Measurements from ENCODE around the gene GPS1.

Gene GPS1

DNA sequence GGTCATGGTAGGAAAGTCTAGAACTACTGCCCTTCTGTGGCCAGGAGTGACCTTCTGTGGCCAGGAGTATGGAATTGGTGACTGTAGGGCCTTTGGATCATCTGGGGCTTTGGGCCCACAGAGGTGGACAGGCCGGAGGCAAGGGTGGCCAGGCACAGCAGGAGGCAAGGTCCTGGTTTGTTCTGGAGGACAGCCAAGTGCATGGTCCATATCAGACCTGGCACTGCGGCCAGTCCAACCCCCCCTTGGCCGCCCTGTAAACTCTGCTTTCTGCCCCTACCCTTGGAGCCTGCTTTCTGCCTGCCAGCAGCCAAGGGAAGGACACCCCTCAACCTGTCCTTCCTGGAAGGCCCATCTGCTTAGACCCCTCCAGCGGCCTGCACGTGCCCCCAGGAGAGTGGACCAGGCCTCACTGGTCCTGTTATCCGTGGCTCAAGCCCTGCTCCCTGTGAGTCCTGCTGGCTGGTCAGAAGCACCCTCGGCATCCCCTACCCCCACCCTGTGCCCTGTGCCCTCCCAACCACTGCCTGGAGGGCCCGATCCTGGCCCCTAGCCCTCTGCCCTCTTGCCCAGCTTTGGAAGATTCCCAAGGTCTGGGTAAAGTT lies 11.9 kb upstream of the GPS1 start:
- H3K4me3 ChIP-seq (ENCODE audit: low read depth, low read length): no peak overlapping the region
- no peak for DNase-seq (ENCODE audit: low read depth)
- TF ChIP-seq POLR2A (IDR thresholded peaks at IDR 0.05; ENCODE audit: extremely low read depth, insufficient read length): no peak
- TF ChIP-seq, protein P1, sequence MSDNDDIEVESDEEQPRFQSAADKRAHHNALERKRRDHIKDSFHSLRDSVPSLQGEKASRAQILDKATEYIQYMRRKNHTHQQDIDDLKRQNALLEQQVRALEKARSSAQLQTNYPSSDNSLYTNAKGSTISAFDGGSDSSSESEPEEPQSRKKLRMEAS (IDR thresholded peaks at IDR 0.05; ENCODE audit: low read depth, low read length): no peak
- TF ChIP-seq, protein P2, sequence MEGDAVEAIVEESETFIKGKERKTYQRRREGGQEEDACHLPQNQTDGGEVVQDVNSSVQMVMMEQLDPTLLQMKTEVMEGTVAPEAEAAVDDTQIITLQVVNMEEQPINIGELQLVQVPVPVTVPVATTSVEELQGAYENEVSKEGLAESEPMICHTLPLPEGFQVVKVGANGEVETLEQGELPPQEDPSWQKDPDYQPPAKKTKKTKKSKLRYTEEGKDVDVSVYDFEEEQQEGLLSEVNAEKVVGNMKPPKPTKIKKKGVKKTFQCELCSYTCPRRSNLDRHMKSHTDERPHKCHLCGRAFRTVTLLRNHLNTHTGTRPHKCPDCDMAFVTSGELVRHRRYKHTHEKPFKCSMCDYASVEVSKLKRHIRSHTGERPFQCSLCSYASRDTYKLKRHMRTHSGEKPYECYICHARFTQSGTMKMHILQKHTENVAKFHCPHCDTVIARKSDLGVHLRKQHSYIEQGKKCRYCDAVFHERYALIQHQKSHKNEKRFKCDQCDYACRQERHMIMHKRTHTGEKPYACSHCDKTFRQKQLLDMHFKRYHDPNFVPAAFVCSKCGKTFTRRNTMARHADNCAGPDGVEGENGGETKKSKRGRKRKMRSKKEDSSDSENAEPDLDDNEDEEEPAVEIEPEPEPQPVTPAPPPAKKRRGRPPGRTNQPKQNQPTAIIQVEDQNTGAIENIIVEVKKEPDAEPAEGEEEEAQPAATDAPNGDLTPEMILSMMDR (IDR thresholded peaks at IDR 0.05; ENCODE audit: low read depth, low read length): no peak
- TF ChIP-seq MYC (IDR thresholded peaks at IDR 0.05; ENCODE audit: low read depth, low read length): no peak

DNA sequence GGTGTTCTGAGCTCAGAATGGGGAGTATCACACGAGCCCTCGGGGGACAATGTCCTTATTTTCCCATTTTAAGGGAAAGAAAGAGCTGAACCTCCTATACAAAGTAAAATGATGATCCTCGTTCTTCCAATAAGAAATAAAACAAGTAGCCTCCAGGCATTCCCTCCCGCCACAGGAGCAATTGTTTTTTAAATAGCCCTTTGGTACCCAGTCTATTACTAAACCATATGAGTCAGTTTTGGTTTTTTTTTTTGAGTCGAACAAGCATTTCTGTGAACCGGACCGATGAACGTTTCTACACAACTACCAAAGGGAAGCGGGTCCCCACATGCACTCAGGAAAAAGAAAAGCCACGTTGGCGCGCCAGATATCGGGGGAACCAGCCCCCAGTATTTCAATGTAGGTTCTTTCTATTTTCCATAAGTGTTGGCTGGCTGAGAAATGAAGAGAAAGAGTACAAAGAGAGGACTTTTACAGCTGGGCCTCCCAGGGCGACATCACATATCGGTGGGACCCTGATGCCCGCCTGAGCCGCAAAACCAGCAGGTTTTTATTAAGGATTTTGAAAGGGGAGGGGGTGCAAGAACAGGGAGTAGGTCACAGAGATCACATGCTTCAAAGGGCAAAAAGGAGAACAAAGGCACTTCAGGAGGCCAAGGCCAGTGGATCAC lies 10.4 kb upstream of the GPS1 start:
- H3K4me3 ChIP-seq (ENCODE audit: low read depth, low read length): no peak overlapping the region
- TF ChIP-seq, protein P2 (IDR thresholded peaks at IDR 0.05; ENCODE audit: low read depth, low read length): no peak
- no peak for TF ChIP-seq MYC (IDR thresholded peaks at IDR 0.05; ENCODE audit: low read depth, low read length)
- TF ChIP-seq, protein P1 (IDR thresholded peaks at IDR 0.05; ENCODE audit: low read depth, low read length): no peak
- TF ChIP-seq POLR2A (IDR thresholded peaks at IDR 0.05; ENCODE audit: extremely low read depth, insufficient read length): no peak
- no peak for DNase-seq (ENCODE audit: low read depth)

DNA sequence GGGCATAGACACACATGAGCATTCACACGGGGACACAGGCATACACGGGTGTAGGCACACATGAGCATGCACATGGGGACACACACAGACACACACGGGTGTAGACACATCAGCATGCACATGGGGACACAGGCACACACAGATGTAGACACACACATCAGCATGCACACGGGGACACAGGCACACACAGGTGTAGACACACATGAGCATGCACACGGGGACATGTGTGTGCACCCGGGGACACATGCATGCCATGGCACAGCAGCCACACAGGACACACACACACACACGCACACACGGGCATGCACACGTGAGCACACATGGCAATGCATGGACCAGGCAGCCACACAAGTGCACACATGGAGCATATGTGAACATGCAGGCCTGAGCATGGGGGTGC lies 9.0 kb upstream of the GPS1 start:
- DNase-seq (ENCODE audit: low read depth): no peak
- TF ChIP-seq POLR2A (IDR thresholded peaks at IDR 0.05; ENCODE audit: extremely low read depth, insufficient read length) (no peak), MYC (IDR thresholded peaks at IDR 0.05; ENCODE audit: low read depth, low read length) (no peak)
- TF ChIP-seq, protein P1 (IDR thresholded peaks at IDR 0.05; ENCODE audit: low read depth, low read length): no peak
- H3K4me3 ChIP-seq (ENCODE audit: low read depth, low read length): no peak overlapping the region

DNA sequence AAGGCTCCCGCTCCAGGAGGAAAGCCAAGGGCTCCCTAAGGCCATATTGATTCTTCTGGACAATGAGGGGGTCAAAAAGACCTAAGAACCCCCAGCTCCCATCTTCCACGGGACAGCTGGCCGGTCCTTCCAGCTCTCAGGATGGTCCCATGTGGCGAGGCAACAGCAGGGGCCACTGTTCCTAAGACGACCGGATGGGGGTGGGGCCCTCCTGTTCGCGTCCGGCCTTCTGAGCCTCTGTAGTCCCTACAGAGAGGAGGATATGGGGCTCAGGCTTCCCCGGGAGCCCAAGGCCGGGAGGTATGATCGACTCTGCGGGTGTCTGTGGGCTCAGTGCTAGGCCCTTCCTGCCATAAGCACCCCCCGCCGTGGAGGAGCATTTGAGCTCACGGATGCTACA lies 8.2 kb upstream of the GPS1 start:
- no peak overlapping the region for H3K4me3 ChIP-seq (ENCODE audit: low read depth, low read length)
- TF ChIP-seq, protein P1 (IDR thresholded peaks at IDR 0.05; ENCODE audit: low read depth, low read length): no peak
- TF ChIP-seq, protein P2 (IDR thresholded peaks at IDR 0.05; ENCODE audit: low read depth, low read length): no peak
- TF ChIP-seq MYC (IDR thresholded peaks at IDR 0.05; ENCODE audit: low read depth, low read length): no peak
- no peak for TF ChIP-seq POLR2A (IDR thresholded peaks at IDR 0.05; ENCODE audit: extremely low read depth, insufficient read length)
- no peak for DNase-seq (ENCODE audit: low read depth)

DNA sequence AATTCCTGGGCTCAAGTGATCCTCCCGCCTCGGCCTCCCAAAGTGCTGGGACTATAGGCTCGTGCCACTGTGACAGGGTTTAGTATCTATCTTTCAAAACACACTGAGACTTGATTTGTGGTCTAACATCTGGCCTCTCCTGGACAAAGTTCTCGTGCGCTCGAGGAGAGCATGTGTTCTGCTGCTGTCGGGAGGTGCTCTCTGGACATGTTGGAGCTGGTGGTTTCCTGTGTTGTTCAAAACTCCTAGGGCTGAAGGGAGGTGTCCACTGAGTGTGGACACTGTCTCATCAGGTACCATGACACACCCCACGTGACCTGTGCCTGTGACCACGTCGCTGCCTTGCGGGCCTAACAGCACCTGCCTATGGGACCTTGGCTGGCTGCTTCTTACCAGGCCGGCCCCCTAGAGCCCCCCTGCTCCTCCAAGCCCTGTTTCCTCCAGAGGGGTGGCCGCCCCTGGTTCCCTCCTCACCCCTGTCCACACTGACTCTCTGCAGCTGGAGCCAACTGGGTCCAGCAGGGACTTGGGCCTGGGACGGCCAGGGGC lies 5.7 kb upstream of the GPS1 start:
- no peak overlapping the region for H3K4me3 ChIP-seq (ENCODE audit: low read depth, low read length)
- TF ChIP-seq, protein P2 (IDR thresholded peaks at IDR 0.05; ENCODE audit: low read depth, low read length): no peak
- TF ChIP-seq MYC (IDR thresholded peaks at IDR 0.05; ENCODE audit: low read depth, low read length): no peak
- TF ChIP-seq POLR2A (IDR thresholded peaks at IDR 0.05; ENCODE audit: extremely low read depth, insufficient read length): no peak
- TF ChIP-seq, protein P1 (IDR thresholded peaks at IDR 0.05; ENCODE audit: low read depth, low read length): no peak
- DNase-seq (ENCODE audit: low read depth): no peak

DNA sequence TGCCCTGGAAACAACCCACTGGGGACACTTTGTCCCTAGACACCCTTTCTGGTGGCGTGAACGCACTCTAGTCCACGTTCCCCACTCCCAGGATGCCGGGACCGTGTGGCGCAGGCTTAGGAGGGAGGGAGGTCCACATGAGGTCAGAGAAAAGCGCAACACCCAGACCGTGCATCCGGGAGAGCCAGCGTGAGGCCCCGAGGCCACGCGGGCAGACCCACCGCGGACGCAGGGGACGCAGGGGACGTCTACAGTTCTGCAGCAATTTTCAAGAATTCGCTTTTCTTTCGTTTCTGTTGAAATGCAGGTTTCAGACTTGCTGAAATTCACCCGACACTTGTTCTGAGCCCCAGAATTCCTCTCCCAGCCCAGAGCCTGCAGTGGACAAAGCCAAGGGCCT lies 4.8 kb upstream of the GPS1 start:
- no peak for TF ChIP-seq MYC (IDR thresholded peaks at IDR 0.05; ENCODE audit: low read depth, low read length)
- TF ChIP-seq, protein P2 (IDR thresholded peaks at IDR 0.05; ENCODE audit: low read depth, low read length): no peak
- no peak overlapping the region for H3K4me3 ChIP-seq (ENCODE audit: low read depth, low read length)
- DNase-seq (ENCODE audit: low read depth): no peak
